Measurements from ENCODE around the gene GPSM3.
"Not testable (repeated sequence)": the region's sequence is repeated elsewhere in the genome, so short reads cannot be mapped to it uniquely, and the experiment has no call there.

Gene GPSM3

GRCh38 chr6:32148289-32149091 lies 44.0 kb downstream of the GPSM3 start:
- DNase-seq: no peak

- DNase-seq: no peak
Measured at GRCh38 chr6:32147401-32148132, 44.9 kb downstream of the GPSM3 start.

GRCh38 chr6:32146687-32147086 lies 45.8 kb downstream of the GPSM3 start:
- no peak for DNase-seq

GRCh38 chr6:32146287-32146686 lies 46.2 kb downstream of the GPSM3 start:
- no peak for DNase-seq

- not testable (repeated sequence) for DNase-seq
Measured at GRCh38 chr6:32144238-32144637, 48.2 kb downstream of the GPSM3 start.
